Measurements from ENCODE around the gene COL5A1.

The COL5A1 gene

GRCh38 chr9:134830126-134830525 is 188.5 kb downstream of the COL5A1 start:
- no peak overlapping the region for H3K4me2 ChIP-seq (ENCODE audit: low read length)
- no peaks in the 10 kb centered on the region for H4K20me1 ChIP-seq (ENCODE audit: insufficient read depth, low read length)
- H3K27ac ChIP-seq (ENCODE audit: low read length): no peak overlapping the region
- no peak overlapping the region for H2AFZ ChIP-seq (ENCODE audit: low read depth, low read length)
- no peak for TF ChIP-seq EZH2phosphoT487 (IDR thresholded peaks at IDR 0.05; ENCODE audit: low read depth)
- TF ChIP-seq, protein P1, sequence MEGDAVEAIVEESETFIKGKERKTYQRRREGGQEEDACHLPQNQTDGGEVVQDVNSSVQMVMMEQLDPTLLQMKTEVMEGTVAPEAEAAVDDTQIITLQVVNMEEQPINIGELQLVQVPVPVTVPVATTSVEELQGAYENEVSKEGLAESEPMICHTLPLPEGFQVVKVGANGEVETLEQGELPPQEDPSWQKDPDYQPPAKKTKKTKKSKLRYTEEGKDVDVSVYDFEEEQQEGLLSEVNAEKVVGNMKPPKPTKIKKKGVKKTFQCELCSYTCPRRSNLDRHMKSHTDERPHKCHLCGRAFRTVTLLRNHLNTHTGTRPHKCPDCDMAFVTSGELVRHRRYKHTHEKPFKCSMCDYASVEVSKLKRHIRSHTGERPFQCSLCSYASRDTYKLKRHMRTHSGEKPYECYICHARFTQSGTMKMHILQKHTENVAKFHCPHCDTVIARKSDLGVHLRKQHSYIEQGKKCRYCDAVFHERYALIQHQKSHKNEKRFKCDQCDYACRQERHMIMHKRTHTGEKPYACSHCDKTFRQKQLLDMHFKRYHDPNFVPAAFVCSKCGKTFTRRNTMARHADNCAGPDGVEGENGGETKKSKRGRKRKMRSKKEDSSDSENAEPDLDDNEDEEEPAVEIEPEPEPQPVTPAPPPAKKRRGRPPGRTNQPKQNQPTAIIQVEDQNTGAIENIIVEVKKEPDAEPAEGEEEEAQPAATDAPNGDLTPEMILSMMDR (IDR thresholded peaks at IDR 0.05; ENCODE audit: low read depth, low read length): no peak
- no peak overlapping the region for H3K9ac ChIP-seq (ENCODE audit: low read length)
- no peaks in the 10 kb centered on the region for H3K9me3 ChIP-seq (ENCODE audit: insufficient read depth, low read length)
- no peaks in the 10 kb centered on the region for H3K27me3 ChIP-seq (ENCODE audit: low read depth, low read length)
- H3K4me1 ChIP-seq (ENCODE audit: low read length): no peaks in the 10 kb centered on the region
- H3K36me3 ChIP-seq (replicated peaks; ENCODE audit: low read depth, low read length): no peaks in the 10 kb centered on the region
- no peak overlapping the region for H3K4me3 ChIP-seq (ENCODE audit: low read length)
- H3K79me2 ChIP-seq (ENCODE audit: low read length): no peaks in the 10 kb centered on the region

DNA sequence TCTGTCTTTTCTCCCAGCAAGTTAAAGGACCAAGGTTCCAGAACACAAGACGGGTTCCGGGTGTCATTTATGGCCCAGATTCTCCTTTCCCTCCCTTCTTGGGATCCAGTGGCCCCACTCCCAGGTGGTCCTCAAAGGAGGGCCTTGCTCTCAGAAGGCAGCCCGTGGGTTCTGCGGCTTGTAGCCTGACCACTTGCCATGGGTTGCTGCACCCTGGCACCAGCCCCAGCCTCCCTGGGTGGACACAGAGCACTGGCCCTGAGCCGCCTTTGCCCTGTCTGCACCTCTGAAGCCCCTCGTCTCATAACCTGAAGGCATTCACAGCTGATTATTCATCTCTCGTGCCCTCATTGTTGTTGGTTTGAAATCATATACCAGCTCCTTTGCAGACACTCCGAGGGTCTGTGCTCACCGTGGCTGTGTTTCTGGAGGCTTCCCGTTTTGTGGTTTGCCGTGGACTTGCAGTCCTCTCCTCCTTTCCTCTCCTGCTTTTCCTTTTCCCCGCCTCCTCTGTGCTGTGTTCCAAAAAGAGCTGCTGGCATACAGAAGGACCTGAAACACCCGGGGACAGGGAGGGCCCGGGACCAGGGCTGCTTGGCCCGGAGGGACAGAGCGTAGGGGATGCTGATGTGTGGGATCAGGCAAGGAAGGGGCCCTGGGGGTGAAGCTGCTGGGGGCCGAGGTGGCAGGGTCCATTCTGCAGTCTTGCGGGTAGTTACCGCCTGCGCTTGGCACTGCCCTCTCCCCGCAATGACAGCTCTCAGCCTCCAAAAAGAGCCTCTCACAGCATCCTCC is 189.5 kb downstream of the COL5A1 start:
- H3K4me3 ChIP-seq (ENCODE audit: low read length): no peak overlapping the region
- H3K79me2 ChIP-seq (ENCODE audit: low read length): no peaks in the 10 kb centered on the region
- H3K4me2 ChIP-seq (ENCODE audit: low read length): no peak overlapping the region
- no peaks in the 10 kb centered on the region for H3K36me3 ChIP-seq (replicated peaks; ENCODE audit: low read depth, low read length)
- no peak overlapping the region for H3K9ac ChIP-seq (ENCODE audit: low read length)
- no peaks in the 10 kb centered on the region for H4K20me1 ChIP-seq (ENCODE audit: insufficient read depth, low read length)
- TF ChIP-seq, protein P1 (IDR thresholded peaks at IDR 0.05; ENCODE audit: low read depth, low read length): no peak
- no peak for TF ChIP-seq EZH2phosphoT487 (IDR thresholded peaks at IDR 0.05; ENCODE audit: low read depth)
- H3K27me3 ChIP-seq (ENCODE audit: low read depth, low read length): no peaks in the 10 kb centered on the region
- no peak overlapping the region for H2AFZ ChIP-seq (ENCODE audit: low read depth, low read length)
- H3K9me3 ChIP-seq (ENCODE audit: insufficient read depth, low read length): no peaks in the 10 kb centered on the region
- H3K4me1 ChIP-seq (ENCODE audit: low read length): no peaks in the 10 kb centered on the region
- no peak overlapping the region for H3K27ac ChIP-seq (ENCODE audit: low read length)

GRCh38 chr9:134832471-134832870 is 190.9 kb downstream of the COL5A1 start:
- H3K9me3 ChIP-seq (ENCODE audit: insufficient read depth, low read length): no peaks in the 10 kb centered on the region
- no peak overlapping the region for H3K4me3 ChIP-seq (ENCODE audit: low read length)
- no peaks in the 10 kb centered on the region for H3K36me3 ChIP-seq (replicated peaks; ENCODE audit: low read depth, low read length)
- no peak overlapping the region for H2AFZ ChIP-seq (ENCODE audit: low read depth, low read length)
- H3K27ac ChIP-seq (ENCODE audit: low read length): no peak overlapping the region
- no peaks in the 10 kb centered on the region for H4K20me1 ChIP-seq (ENCODE audit: insufficient read depth, low read length)
- no peak overlapping the region for H3K4me2 ChIP-seq (ENCODE audit: low read length)
- no peaks in the 10 kb centered on the region for H3K79me2 ChIP-seq (ENCODE audit: low read length)
- no peak overlapping the region for H3K9ac ChIP-seq (ENCODE audit: low read length)
- H3K4me1 ChIP-seq (ENCODE audit: low read length): no peaks in the 10 kb centered on the region
- TF ChIP-seq, protein P1 (IDR thresholded peaks at IDR 0.05; ENCODE audit: low read depth, low read length): no peak
- TF ChIP-seq EZH2phosphoT487 (IDR thresholded peaks at IDR 0.05; ENCODE audit: low read depth): no peak
- no peaks in the 10 kb centered on the region for H3K27me3 ChIP-seq (ENCODE audit: low read depth, low read length)

DNA sequence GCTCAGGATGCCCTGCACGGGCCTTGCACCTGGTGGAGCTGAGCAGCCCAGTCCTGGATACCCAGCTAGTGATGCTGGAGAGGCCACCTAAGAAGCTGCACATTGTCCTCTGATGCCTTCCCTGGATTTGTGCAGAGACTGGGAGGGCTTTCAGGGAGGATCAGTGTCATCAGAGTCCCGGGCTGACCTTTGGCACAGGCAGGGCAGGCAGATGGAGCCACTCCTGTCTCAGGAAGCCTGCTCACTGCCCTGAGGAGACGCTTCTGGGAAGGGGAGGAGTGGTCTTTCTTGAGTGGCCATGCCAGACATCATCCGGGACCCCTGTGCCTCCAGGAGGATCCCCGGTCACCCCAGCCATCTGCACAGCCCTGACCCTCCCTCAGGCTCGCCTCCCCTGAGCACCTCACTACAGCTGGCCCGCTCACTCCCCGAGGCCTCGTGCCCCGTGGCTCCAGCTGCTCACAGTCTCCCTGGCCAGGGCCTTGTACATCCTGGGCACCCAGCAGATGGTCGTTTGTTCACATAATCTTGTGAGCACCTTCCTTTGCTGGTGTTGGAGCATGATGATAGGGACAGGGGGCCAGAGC is 191.8 kb downstream of the COL5A1 start:
- H3K4me2 ChIP-seq (ENCODE audit: low read length): no peak overlapping the region
- no peak overlapping the region for H2AFZ ChIP-seq (ENCODE audit: low read depth, low read length)
- H4K20me1 ChIP-seq (ENCODE audit: insufficient read depth, low read length): no peaks in the 10 kb centered on the region
- no peaks in the 10 kb centered on the region for H3K4me1 ChIP-seq (ENCODE audit: low read length)
- no peaks in the 10 kb centered on the region for H3K9me3 ChIP-seq (ENCODE audit: insufficient read depth, low read length)
- no peak overlapping the region for H3K27ac ChIP-seq (ENCODE audit: low read length)
- no peak for TF ChIP-seq EZH2phosphoT487 (IDR thresholded peaks at IDR 0.05; ENCODE audit: low read depth)
- TF ChIP-seq, protein P1 (IDR thresholded peaks at IDR 0.05; ENCODE audit: low read depth, low read length): no peak
- no peaks in the 10 kb centered on the region for H3K27me3 ChIP-seq (ENCODE audit: low read depth, low read length)
- no peaks in the 10 kb centered on the region for H3K79me2 ChIP-seq (ENCODE audit: low read length)
- no peak overlapping the region for H3K4me3 ChIP-seq (ENCODE audit: low read length)
- no peak overlapping the region for H3K9ac ChIP-seq (ENCODE audit: low read length)
- no peaks in the 10 kb centered on the region for H3K36me3 ChIP-seq (replicated peaks; ENCODE audit: low read depth, low read length)
